Tibial nerve (tissue), 4 donors: ENCODE measurements around the gene VSIG4. TPM values are rescaled to one million over a fixed set of nuclear protein-coding genes. Genes with fewer than 3 reads are reported as not detected.

Experiments
- DNase-seq, 2 donors: peaks; one replicate each; pipeline ENCODE4 v3.0.0-alpha.2; 2019; ENCODE audit warnings: low spot score in 2 of 2
- H3K27ac ChIP-seq, 4 donors: fragments of 200-600 bp; sonication (generic) in 3 of 4; one replicate each; pipeline ENCODE4 v1.5.1; 2017 to 2019; ENCODE audit warnings: mild to moderate bottlenecking in 1 of 4
- H3K27me3 ChIP-seq, 2 donors: fragments of 200-600 bp; sonication (generic) in 1 of 2; one replicate each; pipeline versions ENCODE4 v1.5.1 to v1.6.0; 2017 to 2019
- H3K36me3 ChIP-seq, 3 donors: fragments of 200-600 bp; sonication (generic); one replicate each; pipeline ENCODE4 v1.5.1; 2018 to 2019
- H3K4me1 ChIP-seq, 4 donors: fragments of 200-600 bp; sonication (generic) in 3 of 4; one replicate each; pipeline ENCODE4 v1.5.1; 2017 to 2019
- H3K4me3 ChIP-seq, 4 donors: fragments of 200-600 bp; sonication (generic) in 3 of 4; one replicate each; pipeline ENCODE4 v1.5.1; 2017 to 2019; ENCODE audit warnings: mild to moderate bottlenecking in 1 of 4, moderate library complexity in 1 of 4
- H3K9me3 ChIP-seq, 4 donors: fragments of 200-600 bp; sonication (generic) in 3 of 4; one replicate each; pipeline ENCODE4 v1.5.1; 2017 to 2019
- CTCF ChIP-seq, 5 experiments: fragments of 200-600 bp in 3 of 5; fragments of 450-650 bp in 2 of 5; sonication (generic) in 3 of 5; IDR thresholded peaks; one replicate each; pipeline ENCODE4 v1.5.1; 2016 to 2019; ENCODE audit warnings: antibody characterized with exemption in 5 of 5, mild to moderate bottlenecking in 3 of 5, moderate library complexity in 2 of 5
- EP300 ChIP-seq, 2 donors: sonication (generic); formaldehyde crosslinking; IDR thresholded peaks; one replicate each; pipeline ENCODE4 v1.6.1; 2017; ENCODE audit warnings: antibody characterized with exemption in 2 of 2, mild to moderate bottlenecking in 1 of 2
- POLR2A ChIP-seq, 2 donors: fragments of 450-650 bp; IDR thresholded peaks; one replicate each; pipeline ENCODE4 v1.6.1; 2017; ENCODE audit warnings: antibody characterized with exemption in 2 of 2, mild to moderate bottlenecking in 2 of 2, moderate library complexity in 2 of 2
- whole genome bisulfite sequencing, 2 donors: methylation state at CpG; one replicate each; pipeline ENCODE4 v1.1.5; 2018; 5-methylcytosine and 5-hydroxymethylcytosine counted together
- total RNA-seq, 4 donors: library from RNA; depleted of rRNA; stranded (reverse); fragments of >200 nt; gene quantifications; one replicate each; pipeline ENCODE4 v1.1.0, GENCODE V29; 2016

VSIG4 gene
- total RNA-seq, 4 donors from 2014 or later: 81.3 to 283 (median 101) TPM

- no peaks in the 10 kb centered on the region for H3K36me3 ChIP-seq
- DNase-seq: no peak
- H3K27ac ChIP-seq: no peak overlapping the region
- H3K4me3 ChIP-seq: no peak overlapping the region
- no peaks in the 10 kb centered on the region for H3K4me1 ChIP-seq
- 47 to 61% methylated on average over 2 of the region's 2 CpGs for WGBS, 2 donors
- H3K9me3 ChIP-seq: no peaks in the 10 kb centered on the region
- no peaks in the 10 kb centered on the region for H3K27me3 ChIP-seq
- no peak for TF ChIP-seq CTCF (IDR thresholded peaks at IDR 0.05)
- TF ChIP-seq POLR2A (IDR thresholded peaks at IDR 0.05): no peak
- no peak for TF ChIP-seq EP300 (IDR thresholded peaks at IDR 0.05)
These were observed 6.8 kb upstream of the VSIG4 start for GRCh38 chrX:66046612-66047235.

- DNase-seq: no peak
- H3K27ac ChIP-seq: no peak overlapping the region
- no peaks in the 10 kb centered on the region for H3K4me1 ChIP-seq
- H3K4me3 ChIP-seq: no peak overlapping the region
- H3K9me3 ChIP-seq: no peaks in the 10 kb centered on the region
- H3K27me3 ChIP-seq: no peaks in the 10 kb centered on the region
- no peaks in the 10 kb centered on the region for H3K36me3 ChIP-seq
- TF ChIP-seq CTCF (IDR thresholded peaks at IDR 0.05) (no peak), POLR2A (IDR thresholded peaks at IDR 0.05) (no peak), EP300 (IDR thresholded peaks at IDR 0.05) (no peak)
These were observed 6.0 kb upstream of the VSIG4 start for GRCh38 chrX:66045894-66046293.

GRCh38 chrX:66043584-66043983 lies 3.7 kb upstream of the VSIG4 start:
- 63 to 82% methylated on average over 3 of the region's 3 CpGs for WGBS, 2 donors
- Histone ChIP-seq H3K9me3 (no peaks in the 10 kb centered on the region), H3K4me1 (no peaks in the 10 kb centered on the region), H3K27me3 (no peaks in the 10 kb centered on the region), H3K4me3 (no peak overlapping the region), H3K27ac (no peak overlapping the region), H3K36me3 (no peaks in the 10 kb centered on the region)
- TF ChIP-seq CTCF (IDR thresholded peaks at IDR 0.05): no peak
- no peak for TF ChIP-seq POLR2A (IDR thresholded peaks at IDR 0.05)
- no peak for TF ChIP-seq EP300 (IDR thresholded peaks at IDR 0.05)
- no peak for DNase-seq

- no peak for TF ChIP-seq CTCF (IDR thresholded peaks at IDR 0.05)
- TF ChIP-seq EP300 (IDR thresholded peaks at IDR 0.05): no peak
- TF ChIP-seq POLR2A (IDR thresholded peaks at IDR 0.05): no peak
- H3K4me3 ChIP-seq: no peak overlapping the region
- H3K27ac ChIP-seq: no peak overlapping the region
- no peaks in the 10 kb centered on the region for H3K36me3 ChIP-seq
- WGBS, 2 donors: 64 to 88% methylated on average over 3 of the region's 3 CpGs
- H3K27me3 ChIP-seq: no peaks in the 10 kb centered on the region
- DNase-seq: no peak
- no peaks in the 10 kb centered on the region for H3K9me3 ChIP-seq
- no peaks in the 10 kb centered on the region for H3K4me1 ChIP-seq
These were observed 2.6 kb upstream of the VSIG4 start for GRCh38 chrX:66042307-66043077.

GRCh38 chrX:66038115-66038514 lies 1.8 kb downstream of the VSIG4 start:
- WGBS, 2 donors: 79 to 83% methylated on average over 1 of the region's 1 CpG
- Histone ChIP-seq H3K27me3 (no peaks in the 10 kb centered on the region), H3K4me1 (peaks cover 0 to 9% (median 0%) of the 10 kb centered on the region in 4 donors), H3K4me3 (peak overlapping the region in 1 of 4 donors; percentile 33), H3K27ac (no peak overlapping the region), H3K9me3 (no peaks in the 10 kb centered on the region), H3K36me3 (no peaks in the 10 kb centered on the region)
- TF ChIP-seq CTCF (IDR thresholded peaks at IDR 0.05): no peak
- TF ChIP-seq EP300 (IDR thresholded peaks at IDR 0.05): no peak
- no peak for TF ChIP-seq POLR2A (IDR thresholded peaks at IDR 0.05)
- no peak for DNase-seq
